ENCODE data around the gene MSTN.

MSTN gene

DNA sequence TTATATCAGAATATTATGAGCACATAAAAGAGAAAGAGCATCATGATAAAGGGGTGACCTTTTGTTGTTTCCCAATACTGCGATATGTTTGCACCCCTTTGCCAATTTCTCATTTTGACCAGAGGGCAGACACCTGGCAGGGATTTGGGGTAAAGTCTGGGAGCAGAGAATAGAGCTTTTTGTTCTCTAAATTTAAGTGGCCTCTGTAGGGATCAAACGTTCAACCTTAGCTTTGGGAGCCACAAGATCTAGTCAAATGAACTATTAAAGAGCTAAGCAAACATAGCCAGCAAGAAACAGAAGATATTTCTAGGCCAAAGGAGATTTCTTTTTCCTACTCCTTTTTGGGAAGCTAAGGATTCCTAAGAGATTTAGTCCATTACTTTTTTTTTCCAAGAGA lies 1.1 kb upstream of the MSTN start:
- no peak overlapping the region for H2BK120ac ChIP-seq (ENCODE audit: low read depth, low read length)
- H3K36me3 ChIP-seq (ENCODE audit: control insufficient read depth, insufficient read depth, low read length), result no peaks in the 10 kb centered on the region
- no peak overlapping the region for H3K4me2 ChIP-seq (ENCODE audit: low read length)
- H3K27ac ChIP-seq (ENCODE audit: low read depth, low read length), result no peak overlapping the region
- H4K5ac ChIP-seq (ENCODE audit: low read length), result no peak overlapping the region
- H3K27me3 ChIP-seq (ENCODE audit: insufficient read depth, low read length, poor library complexity), result no peaks in the 10 kb centered on the region
- no peak overlapping the region for H3K18ac ChIP-seq (ENCODE audit: low read length)
- no peaks in the 10 kb centered on the region for H3K79me1 ChIP-seq (ENCODE audit: low read length)
- no peaks in the 10 kb centered on the region for H3K4me1 ChIP-seq (ENCODE audit: control insufficient read depth, low read depth, low read length)
- H2BK5ac ChIP-seq (ENCODE audit: low read length), result no peak overlapping the region
- H2BK15ac ChIP-seq (replicated peaks; ENCODE audit: low read depth), result no peak overlapping the region
- no CpG with 5 or more reads among the region's 2 CpGs for WGBS (ENCODE audit: extremely low coverage, insufficient coverage, low lambda C conversion rate)
- H3K4me3 ChIP-seq (ENCODE audit: low read length), result no peak overlapping the region
- H3K23ac ChIP-seq (ENCODE audit: low read length), result no peak overlapping the region
- H2AK5ac ChIP-seq (ENCODE audit: low read length), result no peak overlapping the region
- DNase-seq, result no peak
- H3K79me2 ChIP-seq (ENCODE audit: control insufficient read depth, insufficient read depth, low read length), result no peaks in the 10 kb centered on the region
- H3K9ac ChIP-seq (ENCODE audit: low read length), result no peak overlapping the region
- no peak overlapping the region for H3K56ac ChIP-seq (ENCODE audit: low read length)
- no peak overlapping the region for H3K4ac ChIP-seq (ENCODE audit: low read depth, low read length)
- H4K8ac ChIP-seq (ENCODE audit: low read depth, low read length), result no peak overlapping the region

DNA sequence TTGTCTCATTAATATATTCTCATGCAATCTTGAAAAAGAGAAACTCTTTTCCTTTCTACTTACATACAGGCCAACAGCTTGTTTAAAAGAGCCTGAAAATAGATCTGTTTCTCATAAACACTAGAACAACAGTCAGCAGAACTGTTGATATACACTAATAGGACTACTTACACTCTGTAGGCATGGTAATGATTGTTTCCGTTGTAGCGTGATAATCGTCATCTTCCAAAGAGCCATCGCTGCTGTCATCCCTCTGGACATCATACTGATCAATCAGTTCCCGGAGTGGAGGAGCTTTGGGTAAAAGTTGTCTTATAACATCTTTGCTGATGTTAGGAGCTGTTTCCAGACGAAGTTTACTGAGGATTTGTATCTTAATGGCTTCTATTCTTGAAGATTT lies 476 bp downstream of the MSTN start:
- Histone ChIP-seq H2BK120ac (ENCODE audit: low read depth, low read length) (no peak overlapping the region), H3K27me3 (ENCODE audit: insufficient read depth, low read length, poor library complexity) (no peaks in the 10 kb centered on the region), H3K4me3 (ENCODE audit: low read length) (no peak overlapping the region), H2BK5ac (ENCODE audit: low read length) (no peak overlapping the region), H2AK5ac (ENCODE audit: low read length) (no peak overlapping the region), H3K79me2 (ENCODE audit: control insufficient read depth, insufficient read depth, low read length) (no peaks in the 10 kb centered on the region), H3K27ac (ENCODE audit: low read depth, low read length) (no peak overlapping the region), H3K36me3 (ENCODE audit: control insufficient read depth, insufficient read depth, low read length) (no peaks in the 10 kb centered on the region), H3K4ac (ENCODE audit: low read depth, low read length) (no peak overlapping the region), H3K4me1 (ENCODE audit: control insufficient read depth, low read depth, low read length) (no peaks in the 10 kb centered on the region), H3K9ac (ENCODE audit: low read length) (no peak overlapping the region), H3K56ac (ENCODE audit: low read length) (no peak overlapping the region), H3K79me1 (ENCODE audit: low read length) (no peaks in the 10 kb centered on the region), H3K4me2 (ENCODE audit: low read length) (no peak overlapping the region), H3K23ac (ENCODE audit: low read length) (no peak overlapping the region), H4K5ac (ENCODE audit: low read length) (no peak overlapping the region), H4K8ac (ENCODE audit: low read depth, low read length) (no peak overlapping the region), H2BK15ac (replicated peaks; ENCODE audit: low read depth) (no peak overlapping the region), H3K18ac (ENCODE audit: low read length) (no peak overlapping the region)
- WGBS (ENCODE audit: extremely low coverage, insufficient coverage, low lambda C conversion rate), result no CpG with 5 or more reads among the region's 6 CpGs
- no peak for DNase-seq

DNA sequence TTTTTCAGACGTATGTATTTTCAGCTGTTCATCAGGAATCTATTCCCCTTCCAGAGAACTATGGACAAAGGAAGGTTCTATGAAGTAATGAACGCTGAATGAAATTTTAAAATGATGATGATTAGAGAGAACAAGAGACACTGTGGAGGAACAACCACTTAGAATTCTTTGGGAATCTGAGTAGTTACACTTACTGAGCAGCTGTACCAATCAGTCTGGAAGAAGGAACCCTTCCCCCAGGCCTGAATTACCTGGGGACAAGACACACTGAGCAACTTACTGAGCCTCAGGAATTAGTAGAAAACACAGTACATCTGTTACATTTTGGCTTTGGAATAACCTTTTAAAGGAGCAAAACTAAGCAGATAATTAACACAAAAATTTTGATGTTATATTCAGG lies 1.9 kb downstream of the MSTN start:
- Histone ChIP-seq H3K9ac (ENCODE audit: low read length) (no peak overlapping the region), H3K4ac (ENCODE audit: low read depth, low read length) (no peak overlapping the region), H3K36me3 (ENCODE audit: control insufficient read depth, insufficient read depth, low read length) (no peaks in the 10 kb centered on the region), H3K56ac (ENCODE audit: low read length) (no peak overlapping the region), H3K79me2 (ENCODE audit: control insufficient read depth, insufficient read depth, low read length) (no peaks in the 10 kb centered on the region), H3K79me1 (ENCODE audit: low read length) (no peaks in the 10 kb centered on the region), H3K4me2 (ENCODE audit: low read length) (no peak overlapping the region), H2BK120ac (ENCODE audit: low read depth, low read length) (no peak overlapping the region), H3K4me1 (ENCODE audit: control insufficient read depth, low read depth, low read length) (no peaks in the 10 kb centered on the region), H2BK5ac (ENCODE audit: low read length) (no peak overlapping the region), H3K27me3 (ENCODE audit: insufficient read depth, low read length, poor library complexity) (no peaks in the 10 kb centered on the region), H2AK5ac (ENCODE audit: low read length) (no peak overlapping the region), H2BK15ac (replicated peaks; ENCODE audit: low read depth) (no peak overlapping the region), H3K18ac (ENCODE audit: low read length) (no peak overlapping the region), H4K8ac (ENCODE audit: low read depth, low read length) (no peak overlapping the region), H3K23ac (ENCODE audit: low read length) (no peak overlapping the region), H4K5ac (ENCODE audit: low read length) (no peak overlapping the region), H3K27ac (ENCODE audit: low read depth, low read length) (no peak overlapping the region), H3K4me3 (ENCODE audit: low read length) (no peak overlapping the region)
- no CpG with 5 or more reads among the region's 2 CpGs for WGBS (ENCODE audit: extremely low coverage, insufficient coverage, low lambda C conversion rate)
- no peak for DNase-seq

DNA sequence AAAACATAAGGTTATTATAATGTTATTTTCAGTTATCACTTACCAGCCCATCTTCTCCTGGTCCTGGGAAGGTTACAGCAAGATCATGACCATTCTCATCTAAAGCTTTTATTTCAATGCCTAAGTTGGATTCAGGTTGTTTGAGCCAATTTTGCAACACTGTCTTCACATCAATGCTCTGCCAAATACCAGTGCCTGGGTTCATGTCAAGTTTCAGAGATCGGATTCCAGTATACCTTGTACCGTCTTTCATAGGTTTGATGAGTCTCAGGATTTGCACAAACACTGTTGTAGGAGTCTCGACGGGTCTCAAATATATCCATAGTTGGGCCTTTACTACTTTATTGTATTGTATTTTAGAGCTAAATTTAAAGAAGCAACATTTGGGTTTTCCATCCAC lies 2.5 kb downstream of the MSTN start:
- Histone ChIP-seq H4K5ac (ENCODE audit: low read length) (no peak overlapping the region), H3K56ac (ENCODE audit: low read length) (no peak overlapping the region), H3K36me3 (ENCODE audit: control insufficient read depth, insufficient read depth, low read length) (no peaks in the 10 kb centered on the region), H3K27me3 (ENCODE audit: insufficient read depth, low read length, poor library complexity) (no peaks in the 10 kb centered on the region), H3K18ac (ENCODE audit: low read length) (no peak overlapping the region), H3K79me2 (ENCODE audit: control insufficient read depth, insufficient read depth, low read length) (no peaks in the 10 kb centered on the region), H2BK120ac (ENCODE audit: low read depth, low read length) (no peak overlapping the region), H2AK5ac (ENCODE audit: low read length) (no peak overlapping the region), H3K4me3 (ENCODE audit: low read length) (no peak overlapping the region), H3K9ac (ENCODE audit: low read length) (no peak overlapping the region), H3K23ac (ENCODE audit: low read length) (no peak overlapping the region), H3K4me2 (ENCODE audit: low read length) (no peak overlapping the region), H4K8ac (ENCODE audit: low read depth, low read length) (no peak overlapping the region), H3K79me1 (ENCODE audit: low read length) (no peaks in the 10 kb centered on the region), H3K4ac (ENCODE audit: low read depth, low read length) (no peak overlapping the region), H3K4me1 (ENCODE audit: control insufficient read depth, low read depth, low read length) (no peaks in the 10 kb centered on the region), H2BK15ac (replicated peaks; ENCODE audit: low read depth) (no peak overlapping the region), H2BK5ac (ENCODE audit: low read length) (no peak overlapping the region), H3K27ac (ENCODE audit: low read depth, low read length) (no peak overlapping the region)
- no peak for DNase-seq
- WGBS (ENCODE audit: extremely low coverage, insufficient coverage, low lambda C conversion rate), result no CpG with 5 or more reads among the region's 4 CpGs

DNA sequence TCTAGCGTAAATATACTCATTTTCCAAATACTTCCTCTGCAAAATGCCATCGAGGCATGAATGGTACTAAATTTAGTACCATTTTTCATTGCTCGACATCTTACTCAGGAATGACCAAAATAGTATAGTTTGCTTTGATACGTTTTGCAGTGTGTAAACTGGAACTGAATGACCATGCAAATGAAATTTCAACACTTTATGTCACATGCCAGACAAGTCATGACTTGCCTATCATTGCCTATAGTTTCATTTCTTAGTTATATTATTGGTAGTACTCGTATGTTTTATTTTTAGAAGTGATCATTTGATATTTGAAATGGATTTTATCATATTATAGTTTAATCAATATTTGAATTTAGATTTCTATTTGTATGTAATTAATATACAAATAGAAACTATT lies 9.1 kb downstream of the MSTN start:
- no peaks in the 10 kb centered on the region for H3K79me1 ChIP-seq (ENCODE audit: low read length)
- no peak overlapping the region for H3K4me3 ChIP-seq (ENCODE audit: low read length)
- no peak overlapping the region for H3K9ac ChIP-seq (ENCODE audit: low read length)
- no peak overlapping the region for H2BK15ac ChIP-seq (replicated peaks; ENCODE audit: low read depth)
- no peak overlapping the region for H3K56ac ChIP-seq (ENCODE audit: low read length)
- no peak for DNase-seq
- H3K79me2 ChIP-seq (ENCODE audit: control insufficient read depth, insufficient read depth, low read length), result no peaks in the 10 kb centered on the region
- no peak overlapping the region for H2BK120ac ChIP-seq (ENCODE audit: low read depth, low read length)
- H3K27ac ChIP-seq (ENCODE audit: low read depth, low read length), result no peak overlapping the region
- H2BK5ac ChIP-seq (ENCODE audit: low read length), result no peak overlapping the region
- no peak overlapping the region for H3K4me2 ChIP-seq (ENCODE audit: low read length)
- H4K8ac ChIP-seq (ENCODE audit: low read depth, low read length), result no peak overlapping the region
- no peak overlapping the region for H3K23ac ChIP-seq (ENCODE audit: low read length)
- no peaks in the 10 kb centered on the region for H3K4me1 ChIP-seq (ENCODE audit: control insufficient read depth, low read depth, low read length)
- no peak overlapping the region for H3K18ac ChIP-seq (ENCODE audit: low read length)
- H3K4ac ChIP-seq (ENCODE audit: low read depth, low read length), result no peak overlapping the region
- H4K5ac ChIP-seq (ENCODE audit: low read length), result no peak overlapping the region
- WGBS (ENCODE audit: extremely low coverage, insufficient coverage, low lambda C conversion rate), result no CpG with 5 or more reads among the region's 5 CpGs
- no peaks in the 10 kb centered on the region for H3K36me3 ChIP-seq (ENCODE audit: control insufficient read depth, insufficient read depth, low read length)
- H3K27me3 ChIP-seq (ENCODE audit: insufficient read depth, low read length, poor library complexity), result no peaks in the 10 kb centered on the region
- H2AK5ac ChIP-seq (ENCODE audit: low read length), result no peak overlapping the region

DNA sequence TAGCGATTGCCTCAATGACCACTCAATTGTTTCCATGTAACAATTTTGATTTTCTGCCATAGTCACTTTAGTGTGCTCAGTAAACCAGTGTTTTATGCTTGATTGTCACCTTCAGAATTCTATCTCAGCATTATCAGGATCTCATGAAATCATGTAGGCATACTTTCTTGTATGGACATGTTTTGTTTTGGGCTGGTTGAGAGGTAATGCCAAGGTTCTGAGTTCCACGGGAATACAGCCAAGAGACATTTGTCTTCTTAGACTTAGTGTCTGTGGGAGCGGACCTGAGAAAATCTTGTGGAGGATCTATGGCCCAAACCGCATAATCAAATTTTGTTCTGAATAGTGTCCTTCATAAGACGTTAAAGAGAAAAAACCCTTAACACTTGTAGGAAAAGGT lies 10.2 kb downstream of the MSTN start:
- Histone ChIP-seq H2AK5ac (ENCODE audit: low read length) (no peak overlapping the region), H3K4me2 (ENCODE audit: low read length) (no peak overlapping the region), H3K4me3 (ENCODE audit: low read length) (no peak overlapping the region), H3K27me3 (ENCODE audit: insufficient read depth, low read length, poor library complexity) (no peaks in the 10 kb centered on the region), H3K36me3 (ENCODE audit: control insufficient read depth, insufficient read depth, low read length) (no peaks in the 10 kb centered on the region), H3K79me1 (ENCODE audit: low read length) (no peaks in the 10 kb centered on the region), H3K27ac (ENCODE audit: low read depth, low read length) (no peak overlapping the region), H3K56ac (ENCODE audit: low read length) (no peak overlapping the region), H3K9ac (ENCODE audit: low read length) (no peak overlapping the region), H2BK5ac (ENCODE audit: low read length) (no peak overlapping the region), H3K79me2 (ENCODE audit: control insufficient read depth, insufficient read depth, low read length) (no peaks in the 10 kb centered on the region), H2BK15ac (replicated peaks; ENCODE audit: low read depth) (no peak overlapping the region), H4K8ac (ENCODE audit: low read depth, low read length) (no peak overlapping the region), H3K18ac (ENCODE audit: low read length) (no peak overlapping the region), H4K5ac (ENCODE audit: low read length) (no peak overlapping the region), H3K4ac (ENCODE audit: low read depth, low read length) (no peak overlapping the region), H3K23ac (ENCODE audit: low read length) (no peak overlapping the region), H3K4me1 (ENCODE audit: control insufficient read depth, low read depth, low read length) (no peaks in the 10 kb centered on the region), H2BK120ac (ENCODE audit: low read depth, low read length) (no peak overlapping the region)
- DNase-seq, result no peak
- no CpG with 5 or more reads among the region's 5 CpGs for WGBS (ENCODE audit: extremely low coverage, insufficient coverage, low lambda C conversion rate)
